HepG2 (cell line): ENCODE results near the gene BAHCC1. TPM values are rescaled to one million over a fixed set of nuclear protein-coding genes. Genes with fewer than 3 reads are reported as not detected.

Experiments
- CENPX ChIP-seq: sonication (generic); formaldehyde crosslinking; IDR thresholded peaks from 2 replicates; pipeline ENCODE4 v1.9.0; 2021; ENCODE audit warnings: mild to moderate bottlenecking, missing genetic modification reagents, moderate library complexity
- GABPB1 ChIP-seq: IDR thresholded peaks from 2 replicates; pipeline ENCODE4 v1.6.1; 2016; ENCODE audit warnings: mild to moderate bottlenecking, missing genetic modification reagents, moderate library complexity, missing compliant biosample characterization
- HNRNPH1 ChIP-seq: fragments of 200-400 bp; formaldehyde crosslinking; optimal IDR thresholded peaks from 2 replicates; pipeline ENCODE3; 2017; ENCODE audit warnings: mild to moderate bottlenecking, low read depth, low read length
- HNRNPL ChIP-seq: fragments of 200-400 bp; formaldehyde crosslinking; IDR thresholded peaks from 2 replicates; pipeline ENCODE4 v1.6.1; 2017; ENCODE audit warnings: mild to moderate bottlenecking, low read depth, low read length
- IKZF1 ChIP-seq: fragments of 450-650 bp; IDR thresholded peaks from 2 replicates; pipeline ENCODE4 v1.7.1; 2016
- ISL2 ChIP-seq: sonication (generic); formaldehyde crosslinking; IDR thresholded peaks from 2 replicates; pipeline ENCODE4 v1.5.0; 2020; ENCODE audit warnings: missing genetic modification reagents
- KLF11 ChIP-seq: IDR thresholded peaks from 2 replicates; pipeline ENCODE4 v1.6.1; 2016; ENCODE audit warnings: missing compliant biosample characterization
- LRRFIP1 ChIP-seq: sonication (generic); formaldehyde crosslinking; conservative IDR thresholded peaks from 2 replicates; pipeline ENCODE4 v1.4.0; 2020; ENCODE audit warnings: missing genetic modification reagents
- NAIF1 ChIP-seq: sonication (generic); formaldehyde crosslinking; IDR thresholded peaks from 2 replicates; pipeline ENCODE4 v1.5.0; 2020; ENCODE audit warnings: mild to moderate bottlenecking, missing genetic modification reagents, borderline replicate concordance
- NKX3-1 ChIP-seq: sonication (generic); formaldehyde crosslinking; IDR thresholded peaks from 2 replicates; pipeline ENCODE4 v1.5.0; 2020; ENCODE audit warnings: missing genetic modification reagents
- NONO ChIP-seq, 2 experiments: fragments of 450-650 bp in 1 of 2; sonication (generic) in 1 of 2; formaldehyde crosslinking in 1 of 2; IDR thresholded peaks in 1 of 2; conservative IDR thresholded peaks in 1 of 2; 2 replicates each; pipeline versions ENCODE4 v1.6.1 to v1.8.0; 2017 to 2022; ENCODE audit warnings: mild to moderate bottlenecking in 1 of 2, missing genetic modification reagents in 1 of 2, moderate library complexity in 1 of 2
- NR2F6 ChIP-seq, 2 experiments: IDR thresholded peaks; 2 replicates each; pipeline ENCODE4 v1.6.1; 2016; ENCODE audit warnings: antibody characterized with exemption in 1 of 2, mild to moderate bottlenecking in 1 of 2
- PRDM4 ChIP-seq: sonication (generic); formaldehyde crosslinking; IDR thresholded peaks from 2 replicates; pipeline ENCODE4 v1.9.0; 2021; ENCODE audit warnings: missing genetic modification reagents, borderline replicate concordance
- SMYD3 ChIP-seq: sonication (generic); formaldehyde crosslinking; IDR thresholded peaks from 2 replicates; pipeline ENCODE4 v1.8.1; 2023; ENCODE audit warnings: mild to moderate bottlenecking, missing genetic modification reagents
- ZMYM4 ChIP-seq: sonication (generic); formaldehyde crosslinking; IDR thresholded peaks from 2 replicates; pipeline ENCODE4 v1.8.1; 2023; ENCODE audit warnings: mild to moderate bottlenecking, missing genetic modification reagents
- ZNF253 ChIP-seq: sonication (generic); formaldehyde crosslinking; IDR thresholded peaks from 2 replicates; pipeline ENCODE4 v1.8.0; 2022; ENCODE audit warnings: mild to moderate bottlenecking, missing genetic modification reagents, borderline replicate concordance
- ZNF326 ChIP-seq: sonication (generic); formaldehyde crosslinking; IDR thresholded peaks from 2 replicates; pipeline ENCODE4 v1.4.0; 2020; ENCODE audit warnings: missing genetic modification reagents, borderline replicate concordance
- ZNF414 ChIP-seq: sonication (generic); formaldehyde crosslinking; IDR thresholded peaks from 2 replicates; pipeline ENCODE4 v1.5.0; 2020; ENCODE audit warnings: missing genetic modification reagents
- ZNF484 ChIP-seq: sonication (generic); formaldehyde crosslinking; IDR thresholded peaks from 2 replicates; pipeline ENCODE4 v1.5.1; 2020; ENCODE audit warnings: mild to moderate bottlenecking, low read depth, missing genetic modification reagents, borderline replicate concordance
- ZNF546 ChIP-seq: sonication (generic); formaldehyde crosslinking; conservative IDR thresholded peaks from 2 replicates; pipeline ENCODE4 v1.8.1; 2023; ENCODE audit warnings: mild to moderate bottlenecking, missing genetic modification reagents
- ZNF572 ChIP-seq: sonication (generic); formaldehyde crosslinking; IDR thresholded peaks from 2 replicates; pipeline ENCODE4 v1.5.1; 2020; ENCODE audit warnings: mild to moderate bottlenecking, missing genetic modification reagents
- ZNF605 ChIP-seq: sonication (generic); formaldehyde crosslinking; IDR thresholded peaks from 2 replicates; pipeline ENCODE4 v1.8.0; 2022; ENCODE audit warnings: mild to moderate bottlenecking, missing genetic modification reagents
- ZNF780A ChIP-seq: sonication (generic); formaldehyde crosslinking; IDR thresholded peaks from 2 replicates; pipeline ENCODE4 v1.8.0; 2022; ENCODE audit warnings: mild to moderate bottlenecking, missing genetic modification reagents, moderate library complexity
- ZNF792 ChIP-seq: IDR thresholded peaks from 2 replicates; pipeline ENCODE4 v1.6.1; 2016
- ZNF879 ChIP-seq: sonication (generic); formaldehyde crosslinking; IDR thresholded peaks from 2 replicates; pipeline ENCODE4 v1.8.1; 2023; ENCODE audit warnings: missing genetic modification reagents
- polyA plus RNA-seq, 8 experiments: library from polyadenylated mRNA; depleted of rRNA in 3 of 8; stranded (reverse) in 7 of 8; unstranded in 1 of 8; fragments of >200 nt; fragmentation: Illumina TruSeq in 4 of 8; extraction: Trizol in 4 of 8; gene quantifications; 2 replicates each; pipeline versions ENCODE4 v1.2.1 to v1.2.3, GENCODE V29; 2011 to 2016; ENCODE audit warnings: low read depth in 4 of 8, missing spikeins in 1 of 8, mixed read lengths in 1 of 8; ENCODE audit not compliant: insufficient read depth in 1 of 8
- total RNA-seq, 5 experiments: library from RNA; depleted of rRNA; stranded (reverse); fragments of >200 nt; fragmentation: Illumina TruSeq; extraction: Trizol; gene quantifications; 2 replicates each; pipeline ENCODE4 v1.2.3, GENCODE V29; 2016; ENCODE audit warnings: low read depth in 1 of 5

The BAHCC1 gene
- total and polyA plus RNA-seq, 2 of the 13 experiments (the other 11 are each of a cell fraction or from before 2014, with no cell fraction given), result 1.4 to 1.7 TPM

- TF ChIP-seq SMYD3 (CRISPR knock-in tag) (peak; percentile 69; the same call in 1 of the 2 replicates), ZNF572 (CRISPR knock-in tag) (no peak), NKX3-1 (CRISPR knock-in tag) (no peak), HNRNPL (no peak), ZNF546 (CRISPR knock-in tag) (peak; percentile 68; the same call in 1 of the 2 replicates), ZNF484 (CRISPR knock-in tag) (no peak), NONO (IDR thresholded peaks at IDR 0.05) (no peak), NONO (CRISPR knock-in tag; conservative IDR thresholded peaks at IDR 0.05) (peak; percentile 95), ZNF414 (CRISPR knock-in tag) (0 out of 2 replicates have a peak, but pooled peaks have one; percentile 66), ZNF879 (CRISPR knock-in tag) (no peak), PRDM4 (CRISPR knock-in tag) (no peak), ZNF792 (CRISPR knock-in tag) (peak; percentile 85), IKZF1 (no peak), ZNF780A (CRISPR knock-in tag) (no peak), CENPX (CRISPR knock-in tag) (no peak), ZMYM4 (CRISPR knock-in tag) (peak; percentile 63; the same call in 1 of the 2 replicates), ISL2 (CRISPR knock-in tag) (peak; percentile 52), ZNF326 (CRISPR knock-in tag) (no peak), GABPB1 (CRISPR knock-in tag) (peak; percentile 83; the same call in 1 of the 2 replicates), KLF11 (CRISPR knock-in tag) (no peak), LRRFIP1 (CRISPR knock-in tag) (no peak), ZNF605 (CRISPR knock-in tag) (0 out of 2 replicates have a peak, but pooled peaks have one; percentile 49), ZNF253 (CRISPR knock-in tag) (no peak), NAIF1 (CRISPR knock-in tag) (no peak), NR2F6 (IDR thresholded peaks at IDR 0.05) (no peak), NR2F6 (CRISPR knock-in tag; IDR thresholded peaks at IDR 0.05) (peak; percentile 68; the same call in 1 of the 2 replicates), HNRNPH1 (no peak)
Measured at GRCh38 chr17:81484195-81484979, 89.1 kb downstream of the BAHCC1 start (continued).
